ENCODE results near the gene WWTR1.

DNA sequence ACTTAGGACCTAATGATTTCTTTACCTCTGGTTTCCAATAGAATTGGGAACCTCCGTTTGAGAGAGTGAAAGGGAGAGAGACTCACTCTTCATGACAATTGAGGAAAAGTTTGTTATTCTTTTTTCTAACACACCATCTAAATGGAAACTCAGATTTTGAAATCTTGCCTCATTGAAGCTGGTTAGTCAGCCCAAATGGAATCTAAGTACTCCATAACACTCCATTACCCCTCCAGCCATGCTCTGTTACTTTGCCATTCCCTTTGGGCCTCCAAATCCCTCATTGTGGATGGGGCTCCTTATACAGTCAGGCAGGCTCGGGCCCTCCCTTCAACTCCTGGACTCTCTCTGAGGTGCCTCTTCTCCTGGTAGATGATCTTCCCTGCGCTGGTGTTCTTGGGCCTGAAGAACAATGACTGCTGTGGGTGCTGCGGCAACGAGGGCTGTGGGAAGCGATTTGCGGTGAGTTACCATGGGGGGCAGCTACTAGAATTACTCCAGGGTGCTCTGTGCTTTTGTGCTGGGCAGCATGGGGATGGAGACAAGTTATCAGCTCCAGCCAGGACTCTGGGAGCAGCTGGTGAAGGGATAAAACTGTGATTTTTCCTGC is 182.3 kb downstream of the WWTR1 start:
- no peak for TF ChIP-seq POLR2AphosphoS5 (IDR thresholded peaks at IDR 0.05; ENCODE audit: low read depth, low read length)
- TF ChIP-seq, protein P1, sequence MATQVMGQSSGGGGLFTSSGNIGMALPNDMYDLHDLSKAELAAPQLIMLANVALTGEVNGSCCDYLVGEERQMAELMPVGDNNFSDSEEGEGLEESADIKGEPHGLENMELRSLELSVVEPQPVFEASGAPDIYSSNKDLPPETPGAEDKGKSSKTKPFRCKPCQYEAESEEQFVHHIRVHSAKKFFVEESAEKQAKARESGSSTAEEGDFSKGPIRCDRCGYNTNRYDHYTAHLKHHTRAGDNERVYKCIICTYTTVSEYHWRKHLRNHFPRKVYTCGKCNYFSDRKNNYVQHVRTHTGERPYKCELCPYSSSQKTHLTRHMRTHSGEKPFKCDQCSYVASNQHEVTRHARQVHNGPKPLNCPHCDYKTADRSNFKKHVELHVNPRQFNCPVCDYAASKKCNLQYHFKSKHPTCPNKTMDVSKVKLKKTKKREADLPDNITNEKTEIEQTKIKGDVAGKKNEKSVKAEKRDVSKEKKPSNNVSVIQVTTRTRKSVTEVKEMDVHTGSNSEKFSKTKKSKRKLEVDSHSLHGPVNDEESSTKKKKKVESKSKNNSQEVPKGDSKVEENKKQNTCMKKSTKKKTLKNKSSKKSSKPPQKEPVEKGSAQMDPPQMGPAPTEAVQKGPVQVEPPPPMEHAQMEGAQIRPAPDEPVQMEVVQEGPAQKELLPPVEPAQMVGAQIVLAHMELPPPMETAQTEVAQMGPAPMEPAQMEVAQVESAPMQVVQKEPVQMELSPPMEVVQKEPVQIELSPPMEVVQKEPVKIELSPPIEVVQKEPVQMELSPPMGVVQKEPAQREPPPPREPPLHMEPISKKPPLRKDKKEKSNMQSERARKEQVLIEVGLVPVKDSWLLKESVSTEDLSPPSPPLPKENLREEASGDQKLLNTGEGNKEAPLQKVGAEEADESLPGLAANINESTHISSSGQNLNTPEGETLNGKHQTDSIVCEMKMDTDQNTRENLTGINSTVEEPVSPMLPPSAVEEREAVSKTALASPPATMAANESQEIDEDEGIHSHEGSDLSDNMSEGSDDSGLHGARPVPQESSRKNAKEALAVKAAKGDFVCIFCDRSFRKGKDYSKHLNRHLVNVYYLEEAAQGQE (IDR thresholded peaks at IDR 0.05; ENCODE audit: insufficient read depth in 1 of 2, low read depth in 2 of 2, low read length in 2 of 2): no peak
- TF ChIP-seq TAF1 (IDR thresholded peaks at IDR 0.05; ENCODE audit: borderline replicate concordance, insufficient read depth, low read length): no peak
- TF ChIP-seq SIN3A (IDR thresholded peaks at IDR 0.05; ENCODE audit: borderline replicate concordance, insufficient read depth, low read length): no peak

Measured in PFSK-1 (cell line).